ENCODE results near the gene PIP5KL1. TPM values are rescaled to one million over a fixed set of nuclear protein-coding genes. Genes with fewer than 3 reads are reported as not detected.

PIP5KL1 gene
- total RNA-seq, 1 experiment from 2014 or later: 7.8 TPM

- H3K27me3 ChIP-seq (ENCODE audit: control insufficient read depth, insufficient read depth, low read length): no peaks in the 10 kb centered on the region
- intact Hi-C loops (cut with micrococcal nuclease; ENCODE audit: unreplicated experiment): no loop called here
- peak; percentile 27; the same call in 1 of the 2 replicates for ATAC-seq
- no peak overlapping the region for H3K4me3 ChIP-seq (ENCODE audit: low read depth in 2 of 2, low read length in 2 of 2)
- H3K36me3 ChIP-seq (ENCODE audit: control insufficient read depth, insufficient read depth, low read length): no peaks in the 10 kb centered on the region
- in situ Hi-C loops (cut with HindIII; ENCODE audit: low pct_unique_long_range_greater_than_20kb, low sequenced_read_pairs): no loop called here
- H3K9me3 ChIP-seq (ENCODE audit: control insufficient read depth, insufficient read depth, low read depth, low read length): no peaks in the 10 kb centered on the region
- DNase-seq (ENCODE audit: low read depth, low spot score): no peak
- no peak for TF ChIP-seq POLR2AphosphoS5 (IDR thresholded peaks at IDR 0.05; ENCODE audit: low read depth, low read length)
- TF ChIP-seq SIN3A (IDR thresholded peaks at IDR 0.05; ENCODE audit: borderline replicate concordance, insufficient read depth, low read depth, low read length): no peak
- no peak for TF ChIP-seq REST (IDR thresholded peaks at IDR 0.05; ENCODE audit: insufficient read depth in 1 of 2, low read depth in 2 of 2, low read length in 1 of 2)
- no peak for TF ChIP-seq CTCF (IDR thresholded peaks at IDR 0.05)
- TF ChIP-seq TCF7L2 (IDR thresholded peaks at IDR 0.05; ENCODE audit: low read depth, low read length): no peak
- BruUV-seq (replicated peaks): TSS peak; percentile 56
- ChIA-PET CTCF (interaction anchor here (1.4 kb wide), 1 partner anchor 16 kb away, joined by 8 read pairs; no protein-coding TSS in a partner anchor), POLR2A (no interaction called here)
- H3K27ac ChIP-seq (ENCODE audit: low read length): peak overlapping the region; percentile 74
- H3K4me1 ChIP-seq (ENCODE audit: control insufficient read depth, insufficient read depth, low read length): peaks cover 26% of the 10 kb centered on the region
Observed at GRCh38 chr9:127885508-127886281, 44.9 kb downstream of the PIP5KL1 start.

- ATAC-seq: peak; percentile 36
- ChIA-PET POLR2A (no interaction called here), CTCF (interaction anchor here (1.4 kb wide), 1 partner anchor 15 kb away, joined by 8 read pairs; no protein-coding TSS in a partner anchor)
- no peaks in the 10 kb centered on the region for H3K9me3 ChIP-seq (ENCODE audit: control insufficient read depth, insufficient read depth, low read depth, low read length)
- no peak overlapping the region for H3K4me3 ChIP-seq (ENCODE audit: low read depth in 2 of 2, low read length in 2 of 2)
- BruUV-seq (replicated peaks): no TSS peak
- TF ChIP-seq TCF7L2 (IDR thresholded peaks at IDR 0.05; ENCODE audit: low read depth, low read length): no peak
- no peak for TF ChIP-seq SIN3A (IDR thresholded peaks at IDR 0.05; ENCODE audit: borderline replicate concordance, insufficient read depth, low read depth, low read length)
- TF ChIP-seq CTCF (IDR thresholded peaks at IDR 0.05): no peak
- no peak for TF ChIP-seq POLR2AphosphoS5 (IDR thresholded peaks at IDR 0.05; ENCODE audit: low read depth, low read length)
- TF ChIP-seq REST (IDR thresholded peaks at IDR 0.05; ENCODE audit: insufficient read depth in 1 of 2, low read depth in 2 of 2, low read length in 1 of 2): no peak
- in situ Hi-C loops (cut with HindIII; ENCODE audit: low pct_unique_long_range_greater_than_20kb, low sequenced_read_pairs): no loop called here
- H3K27ac ChIP-seq (ENCODE audit: low read length): peak overlapping the region; percentile 74
- no peaks in the 10 kb centered on the region for H3K36me3 ChIP-seq (ENCODE audit: control insufficient read depth, insufficient read depth, low read length)
- H3K27me3 ChIP-seq (ENCODE audit: control insufficient read depth, insufficient read depth, low read length): no peaks in the 10 kb centered on the region
- H3K4me1 ChIP-seq (ENCODE audit: control insufficient read depth, insufficient read depth, low read length): peaks cover 26% of the 10 kb centered on the region
- no peak for DNase-seq (ENCODE audit: low read depth, low spot score)
- intact Hi-C loops (cut with micrococcal nuclease; ENCODE audit: unreplicated experiment): no loop called here
Observed at GRCh38 chr9:127884976-127885490, 45.5 kb downstream of the PIP5KL1 start.

Data from Panc1 (cell line).